DOHH2 (cell line): ENCODE results near the gene PRMT2.

Source experiments
- H3F3A ChIP-seq: fragments of 200-600 bp; sonication (generic), shearing (Covaris generic); 2 replicates; pipeline ENCODE4 v1.6.0; 2016; ENCODE audit warnings: antibody characterized with exemption, mild to moderate bottlenecking; ENCODE audit not compliant: control insufficient read depth, insufficient read depth
- H3K27ac ChIP-seq: fragments of 200-600 bp; sonication (generic); 2 replicates; pipeline ENCODE4 v1.5.1; 2014; ENCODE audit warnings: low read depth, mild to moderate bottlenecking, low read length, moderate library complexity
- H3K27me3 ChIP-seq: fragments of 200-600 bp; sonication (generic); 2 replicates; pipeline ENCODE4 v1.6.1; 2014; ENCODE audit warnings: mild to moderate bottlenecking, low read length, mixed read lengths; ENCODE audit not compliant: control insufficient read depth
- H3K36me3 ChIP-seq: fragments of 200-600 bp; sonication (generic); 2 replicates; pipeline ENCODE4 v1.6.1; 2014; ENCODE audit warnings: mild to moderate bottlenecking, low read length, moderate library complexity, mixed read lengths; ENCODE audit not compliant: control insufficient read depth
- H3K4me1 ChIP-seq: fragments of 200-600 bp; sonication (generic); 2 replicates; pipeline ENCODE4 v1.6.1; 2014; ENCODE audit warnings: mild to moderate bottlenecking, low read length, mixed read lengths; ENCODE audit not compliant: control insufficient read depth
- H3K4me2 ChIP-seq: fragments of 200-600 bp; sonication (generic); 2 replicates; pipeline ENCODE4 v1.6.0; 2014; ENCODE audit warnings: mild to moderate bottlenecking, low read length, moderate library complexity
- H3K4me3 ChIP-seq: fragments of 200-600 bp; sonication (generic); 2 replicates; pipeline ENCODE4 v1.5.1; 2014; ENCODE audit warnings: mild to moderate bottlenecking, low read length, mixed read lengths
- H3K79me2 ChIP-seq: fragments of 200-600 bp; sonication (generic); 2 replicates; pipeline ENCODE4 v1.6.1; 2014; ENCODE audit warnings: mild to moderate bottlenecking, low read length, mixed read lengths; ENCODE audit not compliant: control insufficient read depth
- H3K9me2 ChIP-seq: fragments of 200-600 bp; sonication (generic); replicated peaks from 2 replicates; pipeline ENCODE4 v1.6.1; 2014; ENCODE audit warnings: mild to moderate bottlenecking, low read length, mixed read lengths; ENCODE audit not compliant: control insufficient read depth
- H3K9me3 ChIP-seq: fragments of 200-600 bp; sonication (generic); 2 replicates; pipeline ENCODE4 v1.6.1; 2014; ENCODE audit warnings: antibody characterized with exemption, low read length, mixed read lengths; ENCODE audit not compliant: control insufficient read depth, insufficient read depth
- H4K20me1 ChIP-seq: fragments of 200-600 bp; sonication (generic); 2 replicates; pipeline ENCODE4 v1.6.0; 2014; ENCODE audit warnings: low read depth, mild to moderate bottlenecking, antibody characterized with exemption, low read length, moderate library complexity; ENCODE audit not compliant: control insufficient read depth, insufficient read depth
- EZH2phosphoT487 ChIP-seq: fragments of 200-600 bp; sonication (generic); IDR thresholded peaks from 2 replicates; pipeline ENCODE4 v1.6.1; 2017; ENCODE audit warnings: borderline replicate concordance, mild to moderate bottlenecking, antibody characterized with exemption, low read length, moderate library complexity, mixed read lengths
- TF ChIP-seq, protein P1 (sequence below): fragments of 200-600 bp; sonication (generic); IDR thresholded peaks from one replicate; pipeline ENCODE4 v1.5.1; 2014; ENCODE audit warnings: antibody characterized with exemption, mild to moderate bottlenecking, low read depth, low read length; ENCODE audit not compliant: poor library complexity, severe bottlenecking

The PRMT2 gene

GRCh38 chr21:46619846-46620245 is 15.6 kb upstream of the PRMT2 start:
- no peaks in the 10 kb centered on the region for H3F3A ChIP-seq
- H3K9me2 ChIP-seq = no peaks in the 10 kb centered on the region
- H3K9me3 ChIP-seq = no peaks in the 10 kb centered on the region
- no peak overlapping the region for H3K4me2 ChIP-seq
- no peaks in the 10 kb centered on the region for H3K4me1 ChIP-seq
- H3K4me3 ChIP-seq = no peak overlapping the region
- TF ChIP-seq, protein P1, sequence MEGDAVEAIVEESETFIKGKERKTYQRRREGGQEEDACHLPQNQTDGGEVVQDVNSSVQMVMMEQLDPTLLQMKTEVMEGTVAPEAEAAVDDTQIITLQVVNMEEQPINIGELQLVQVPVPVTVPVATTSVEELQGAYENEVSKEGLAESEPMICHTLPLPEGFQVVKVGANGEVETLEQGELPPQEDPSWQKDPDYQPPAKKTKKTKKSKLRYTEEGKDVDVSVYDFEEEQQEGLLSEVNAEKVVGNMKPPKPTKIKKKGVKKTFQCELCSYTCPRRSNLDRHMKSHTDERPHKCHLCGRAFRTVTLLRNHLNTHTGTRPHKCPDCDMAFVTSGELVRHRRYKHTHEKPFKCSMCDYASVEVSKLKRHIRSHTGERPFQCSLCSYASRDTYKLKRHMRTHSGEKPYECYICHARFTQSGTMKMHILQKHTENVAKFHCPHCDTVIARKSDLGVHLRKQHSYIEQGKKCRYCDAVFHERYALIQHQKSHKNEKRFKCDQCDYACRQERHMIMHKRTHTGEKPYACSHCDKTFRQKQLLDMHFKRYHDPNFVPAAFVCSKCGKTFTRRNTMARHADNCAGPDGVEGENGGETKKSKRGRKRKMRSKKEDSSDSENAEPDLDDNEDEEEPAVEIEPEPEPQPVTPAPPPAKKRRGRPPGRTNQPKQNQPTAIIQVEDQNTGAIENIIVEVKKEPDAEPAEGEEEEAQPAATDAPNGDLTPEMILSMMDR = no peak
- no peak for TF ChIP-seq EZH2phosphoT487
- no peaks in the 10 kb centered on the region for H4K20me1 ChIP-seq
- no peaks in the 10 kb centered on the region for H3K36me3 ChIP-seq
- H3K27ac ChIP-seq = no peak overlapping the region
- no peaks in the 10 kb centered on the region for H3K27me3 ChIP-seq
- H3K79me2 ChIP-seq = no peaks in the 10 kb centered on the region

- Histone ChIP-seq H3K27ac (no peak overlapping the region), H3K4me2 (no peak overlapping the region), H3F3A (no peaks in the 10 kb centered on the region), H4K20me1 (no peaks in the 10 kb centered on the region), H3K27me3 (no peaks in the 10 kb centered on the region), H3K4me1 (no peaks in the 10 kb centered on the region), H3K9me3 (peaks cover 4% of the 10 kb centered on the region), H3K9me2 (no peaks in the 10 kb centered on the region), H3K4me3 (no peak overlapping the region), H3K36me3 (no peaks in the 10 kb centered on the region), H3K79me2 (no peaks in the 10 kb centered on the region)
- TF ChIP-seq, protein P1 = no peak
- TF ChIP-seq EZH2phosphoT487 = no peak
Observed at GRCh38 chr21:46620846-46621245, 14.6 kb upstream of the PRMT2 start.

GRCh38 chr21:46621457-46622182 is 13.9 kb upstream of the PRMT2 start:
- H3K27ac ChIP-seq = no peak overlapping the region
- no peaks in the 10 kb centered on the region for H4K20me1 ChIP-seq
- H3F3A ChIP-seq = no peaks in the 10 kb centered on the region
- TF ChIP-seq, protein P1 = no peak
- no peak for TF ChIP-seq EZH2phosphoT487
- H3K27me3 ChIP-seq = no peaks in the 10 kb centered on the region
- no peak overlapping the region for H3K4me3 ChIP-seq
- no peak overlapping the region for H3K4me2 ChIP-seq
- H3K9me3 ChIP-seq = peaks cover 5% of the 10 kb centered on the region
- no peaks in the 10 kb centered on the region for H3K9me2 ChIP-seq
- H3K79me2 ChIP-seq = no peaks in the 10 kb centered on the region
- no peaks in the 10 kb centered on the region for H3K36me3 ChIP-seq
- H3K4me1 ChIP-seq = no peaks in the 10 kb centered on the region
